Activated CD4-positive, alpha-beta memory T cell treated with anti-CD3 and anti-CD28 coated beads, Interleukin-2, amount 10 ng/mL, durations not matched to agents 7 days and 5 days (primary cell): Measurements from ENCODE around the gene SEPTIN8. TPM values are rescaled to one million over a fixed set of nuclear protein-coding genes. Genes with fewer than 3 reads are reported as not detected.
"Not testable (repeated sequence)": the region's sequence is repeated elsewhere in the genome, so short reads cannot be mapped to it uniquely, and the experiment has no call there.

ENCODE experiments used
- CTCF ChIA-PET: fragments of 350-600 bp; sonication (Branson Sonifier 250); formaldehyde crosslinking; loops from one replicate; lab custom pipeline; 2021; ENCODE audit warnings: antibody characterized with exemption, inconsistent platforms; lab: Charles Lee
- POLR2A ChIA-PET: fragments of 350-600 bp; sonication (Branson Sonifier 250); formaldehyde crosslinking; loops from one replicate; lab custom pipeline; 2021; ENCODE audit warnings: antibody characterized with exemption; lab: Charles Lee
- DNase-seq: peaks from one replicate; pipeline ENCODE4 v3.0.0-alpha.2; 2020
- H3K27ac Mint-ChIP-seq: one replicate; pipeline ENCODE4 v1.8.0; 2021; ENCODE audit warnings: mild to moderate bottlenecking, mixed read lengths
- H3K27me3 Mint-ChIP-seq: one replicate; pipeline ENCODE4 v1.8.0; 2021; ENCODE audit warnings: mixed read lengths
- H3K36me3 Mint-ChIP-seq: one replicate; pipeline ENCODE4 v1.8.0; 2021; ENCODE audit warnings: low read depth, mixed read lengths
- H3K4me1 Mint-ChIP-seq: one replicate; pipeline ENCODE4 v1.8.0; 2021; ENCODE audit warnings: mixed read lengths
- H3K4me3 Mint-ChIP-seq: one replicate; pipeline ENCODE4 v1.8.0; 2021; ENCODE audit warnings: mild to moderate bottlenecking, mixed read lengths
- H3K9me3 Mint-ChIP-seq: one replicate; pipeline ENCODE4 v1.8.0; 2021; ENCODE audit warnings: mixed read lengths
- total RNA-seq, 2 experiments: library from RNA; stranded (reverse); gene quantifications; one replicate each; pipeline ENCODE4 v1.2.3, GENCODE V29; 2021

SEPTIN8 gene
- total RNA-seq, 2 experiments from 2014 or later = 29.7 to 31.8 TPM

GRCh38 chr5:132810605-132811004 is 33.6 kb upstream of the SEPTIN8 start:
- POLR2A ChIA-PET = no interaction called here
- Mint-ChIP-seq H3K27me3 (peaks cover 54% of the 10 kb centered on the region), H3K4me3 (no peak overlapping the region), H3K36me3 (no peaks in the 10 kb centered on the region), H3K27ac (no peak overlapping the region), H3K4me1 (peaks cover 12% of the 10 kb centered on the region), H3K9me3 (no peaks in the 10 kb centered on the region)
- CTCF ChIA-PET = interaction anchor here (1.0 to 1.6 kb wide), 3 partner anchors 10 to 310 kb away, joined by 3 to 7 read pairs (median 5); no protein-coding TSS in a partner anchor
- no peak for DNase-seq

GRCh38 chr5:132808866-132809265 is 31.8 kb upstream of the SEPTIN8 start:
- no peak overlapping the region for H3K27ac Mint-ChIP-seq
- no peaks in the 10 kb centered on the region for H3K36me3 Mint-ChIP-seq
- POLR2A ChIA-PET = interaction anchor here (0.9 kb wide), 1 partner anchor 319 kb away, joined by 3 read pairs; no protein-coding TSS in a partner anchor
- DNase-seq = no peak
- peaks cover 57% of the 10 kb centered on the region for H3K27me3 Mint-ChIP-seq
- H3K4me1 Mint-ChIP-seq = peaks cover 10% of the 10 kb centered on the region
- H3K9me3 Mint-ChIP-seq = no peaks in the 10 kb centered on the region
- CTCF ChIA-PET = interaction anchor here (0.6 to 0.9 kb wide), 3 partner anchors 11 to 16 kb away, joined by 3 to 5 read pairs (median 3); no protein-coding TSS in a partner anchor
- no peak overlapping the region for H3K4me3 Mint-ChIP-seq

- CTCF ChIA-PET = interaction anchor here (0.9 to 1.2 kb wide), 3 partner anchors 12 to 52 kb away, joined by 3 read pairs; no protein-coding TSS in a partner anchor
- no peak overlapping the region for H3K4me3 Mint-ChIP-seq
- H3K9me3 Mint-ChIP-seq = no peaks in the 10 kb centered on the region
- H3K27ac Mint-ChIP-seq = no peak overlapping the region
- H3K27me3 Mint-ChIP-seq = peaks cover 60% of the 10 kb centered on the region
- peaks cover 10% of the 10 kb centered on the region for H3K4me1 Mint-ChIP-seq
- H3K36me3 Mint-ChIP-seq = no peaks in the 10 kb centered on the region
- POLR2A ChIA-PET = no interaction called here
- DNase-seq = no peak
These were observed 31.4 kb upstream of the SEPTIN8 start for GRCh38 chr5:132808448-132808847.

GRCh38 chr5:132807163-132807838 is 30.3 kb upstream of the SEPTIN8 start:
- H3K27me3 Mint-ChIP-seq = peaks cover 60% of the 10 kb centered on the region

GRCh38 chr5:132806804-132807162 is 29.7 kb upstream of the SEPTIN8 start:
- H3K4me1 Mint-ChIP-seq, POLR2A ChIA-PET, H3K9me3 Mint-ChIP-seq, H3K27ac Mint-ChIP-seq, H3K4me3 Mint-ChIP-seq, DNase-seq, H3K36me3 Mint-ChIP-seq: not testable (repeated sequence)
- H3K27me3 Mint-ChIP-seq = peaks cover 60% of the 10 kb centered on the region
- CTCF ChIA-PET = interaction anchor here (1.3 kb wide), 1 partner anchor 13 kb away, joined by 8 read pairs; no protein-coding TSS in a partner anchor

More at GRCh38 chr5:132807163-132807838, 30.3 kb upstream of the SEPTIN8 start:
- no peaks in the 10 kb centered on the region for H3K36me3 Mint-ChIP-seq
- no peak overlapping the region for H3K4me3 Mint-ChIP-seq
- H3K9me3 Mint-ChIP-seq = no peaks in the 10 kb centered on the region
- peaks cover 2% of the 10 kb centered on the region for H3K4me1 Mint-ChIP-seq
- POLR2A ChIA-PET = no interaction called here
- no peak for DNase-seq
- no peak overlapping the region for H3K27ac Mint-ChIP-seq
- CTCF ChIA-PET = interaction anchor here (1.1 to 1.3 kb wide), 3 partner anchors 13 to 53 kb away, joined by 3 to 8 read pairs (median 3); no protein-coding TSS in a partner anchor

- H3K4me3 Mint-ChIP-seq, H3K27ac Mint-ChIP-seq, DNase-seq, H3K9me3 Mint-ChIP-seq, H3K4me1 Mint-ChIP-seq, H3K36me3 Mint-ChIP-seq, CTCF ChIA-PET, POLR2A ChIA-PET: not testable (repeated sequence)
- peaks cover 51% of the 10 kb centered on the region for H3K27me3 Mint-ChIP-seq
These were observed 28.8 kb upstream of the SEPTIN8 start for GRCh38 chr5:132805872-132806271.

- H3K27ac Mint-ChIP-seq, DNase-seq, CTCF ChIA-PET, H3K4me3 Mint-ChIP-seq, POLR2A ChIA-PET, H3K9me3 Mint-ChIP-seq, H3K36me3 Mint-ChIP-seq, H3K4me1 Mint-ChIP-seq: not testable (repeated sequence)
- peaks cover 40% of the 10 kb centered on the region for H3K27me3 Mint-ChIP-seq
These were observed 27.2 kb upstream of the SEPTIN8 start for GRCh38 chr5:132804219-132804618.

GRCh38 chr5:132802685-132803066 is 25.6 kb upstream of the SEPTIN8 start:
- not testable (repeated sequence) for H3K36me3 Mint-ChIP-seq, H3K9me3 Mint-ChIP-seq

GRCh38 chr5:132802044-132802684 is 25.1 kb upstream of the SEPTIN8 start:
- ChIA-PET POLR2A (interaction anchor here (0.8 to 1.8 kb wide), 2 partner anchors 12 to 50 kb away, joined by 4 read pairs; no protein-coding TSS in a partner anchor), CTCF (interaction anchor here (0.7 to 2.7 kb wide), 3 partner anchors 16 to 296 kb away, joined by 3 to 16 read pairs (median 4); no protein-coding TSS in a partner anchor)
- Mint-ChIP-seq H3K27me3 (peaks cover 33% of the 10 kb centered on the region), H3K27ac (no peak overlapping the region), H3K4me3 (no peak overlapping the region), H3K9me3 (no peaks in the 10 kb centered on the region), H3K36me3 (no peaks in the 10 kb centered on the region), H3K4me1 (peaks cover 2% of the 10 kb centered on the region)
- DNase-seq = no peak

More at GRCh38 chr5:132802685-132803066, 25.6 kb upstream of the SEPTIN8 start:
- H3K27me3 Mint-ChIP-seq = peaks cover 35% of the 10 kb centered on the region
- POLR2A ChIA-PET, H3K4me1 Mint-ChIP-seq, H3K27ac Mint-ChIP-seq, H3K4me3 Mint-ChIP-seq, DNase-seq: not testable (repeated sequence)
- CTCF ChIA-PET = interaction anchor here (0.7 to 2.7 kb wide), 3 partner anchors 16 to 297 kb away, joined by 3 to 16 read pairs (median 4); no protein-coding TSS in a partner anchor

- Mint-ChIP-seq H3K9me3 (no peaks in the 10 kb centered on the region), H3K27ac (no peak overlapping the region), H3K36me3 (no peaks in the 10 kb centered on the region), H3K4me1 (peaks cover 2% of the 10 kb centered on the region), H3K4me3 (no peak overlapping the region), H3K27me3 (peaks cover 34% of the 10 kb centered on the region)
- ChIA-PET POLR2A (interaction anchor here (1.8 kb wide), 1 partner anchor 11 kb away, joined by 4 read pairs; no protein-coding TSS in a partner anchor), CTCF (interaction anchor here (2.7 kb wide), 1 partner anchor 20 kb away, joined by 16 read pairs; no protein-coding TSS in a partner anchor)
- DNase-seq = no peak
These were observed 23.5 kb upstream of the SEPTIN8 start for GRCh38 chr5:132800545-132800944.

- H3K36me3 Mint-ChIP-seq = no peaks in the 10 kb centered on the region
- peaks cover 29% of the 10 kb centered on the region for H3K27me3 Mint-ChIP-seq
- CTCF ChIA-PET = interaction anchor here (1.5 kb wide), 1 partner anchor 21 kb away, joined by 4 read pairs; no protein-coding TSS in a partner anchor
These were observed 22.4 kb upstream of the SEPTIN8 start for GRCh38 chr5:132799392-132799791.

GRCh38 chr5:132797651-132798050 is 20.6 kb upstream of the SEPTIN8 start:
- no peaks in the 10 kb centered on the region for H3K9me3 Mint-ChIP-seq
- H3K36me3 Mint-ChIP-seq = no peaks in the 10 kb centered on the region
- ChIA-PET POLR2A (no interaction called here), CTCF (interaction anchor here (0.9 to 2.0 kb wide), 2 partner anchors 20 to 271 kb away, joined by 4 to 6 read pairs; no protein-coding TSS in a partner anchor)
- H3K4me1 Mint-ChIP-seq = peaks cover 2% of the 10 kb centered on the region
- peaks cover 22% of the 10 kb centered on the region for H3K27me3 Mint-ChIP-seq
- DNase-seq = no peak
- H3K27ac Mint-ChIP-seq = no peak overlapping the region
- H3K4me3 Mint-ChIP-seq = no peak overlapping the region

More at GRCh38 chr5:132799392-132799791, 22.4 kb upstream of the SEPTIN8 start:
- no peak overlapping the region for H3K27ac Mint-ChIP-seq
- H3K9me3 Mint-ChIP-seq = no peaks in the 10 kb centered on the region
- POLR2A ChIA-PET = no interaction called here
- H3K4me1 Mint-ChIP-seq = peaks cover 2% of the 10 kb centered on the region
- DNase-seq = no peak
- H3K4me3 Mint-ChIP-seq = no peak overlapping the region

GRCh38 chr5:132791026-132791425 is 14.0 kb upstream of the SEPTIN8 start:
- H3K4me3 Mint-ChIP-seq = no peak overlapping the region
- peaks cover 3% of the 10 kb centered on the region for H3K4me1 Mint-ChIP-seq
- no peak for DNase-seq
- H3K9me3 Mint-ChIP-seq = no peaks in the 10 kb centered on the region
- no peaks in the 10 kb centered on the region for H3K36me3 Mint-ChIP-seq
- no peak overlapping the region for H3K27ac Mint-ChIP-seq
- H3K27me3 Mint-ChIP-seq = peaks cover 25% of the 10 kb centered on the region
- ChIA-PET POLR2A (no interaction called here), CTCF (interaction anchor here (0.7 kb wide), 1 partner anchor 334 kb away, joined by 3 read pairs; no protein-coding TSS in a partner anchor)
